SH-SY5Y (cell line): ENCODE data around the gene GDF15.

Source experiments
- GATA2 ChIP-seq: IDR thresholded peaks from 2 replicates; pipeline ENCODE4 v1.6.1; 2011; ENCODE audit warnings: mild to moderate bottlenecking, low read depth, low read length
- GATA3 ChIP-seq: IDR thresholded peaks from 2 replicates; pipeline ENCODE4 v1.6.1; 2011; ENCODE audit warnings: low read depth, mild to moderate bottlenecking, low read length, moderate library complexity

GDF15 gene

DNA sequence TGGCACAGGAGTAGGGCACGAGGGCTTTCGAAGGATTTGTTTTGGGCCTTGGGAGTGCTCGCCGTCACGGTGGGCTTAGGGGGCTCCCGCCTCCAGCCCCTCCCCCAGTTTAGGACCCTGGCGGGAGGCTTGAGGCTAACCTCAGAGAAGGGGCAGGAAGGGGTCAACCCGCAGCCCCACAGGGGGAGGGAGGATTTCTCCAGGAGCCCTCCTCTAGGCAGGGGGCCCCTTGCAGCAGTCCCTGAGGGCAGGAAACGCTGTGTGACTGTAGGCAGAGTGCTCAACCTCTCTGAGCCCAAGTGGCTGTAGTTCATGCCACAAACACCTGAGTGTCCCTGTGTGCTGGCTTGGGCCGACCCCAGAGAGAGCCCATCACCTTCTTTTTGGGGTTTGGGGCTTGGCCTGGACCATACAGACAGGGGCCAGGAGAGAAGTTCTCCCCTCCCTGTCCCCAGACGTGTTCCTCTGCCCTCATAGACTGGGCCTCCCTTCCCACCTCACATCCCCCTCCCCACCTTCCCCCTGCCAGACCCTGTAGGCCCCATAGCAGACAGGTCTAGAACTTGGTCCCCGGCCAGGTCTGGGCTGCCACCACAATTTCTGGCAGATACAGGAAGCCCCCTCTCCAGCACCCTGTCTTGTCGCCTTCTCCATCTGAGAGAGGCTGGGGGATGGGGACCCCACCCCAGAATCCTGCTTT lies 43.9 kb downstream of the GDF15 start:
- TF ChIP-seq GATA3 = no peak
- TF ChIP-seq GATA2 = no peak

GRCh38 chr19:18430417-18431144 lies 44.6 kb downstream of the GDF15 start:
- TF ChIP-seq GATA3 (no peak), GATA2 (no peak)

GRCh38 chr19:18431351-18432197 lies 45.6 kb downstream of the GDF15 start:
- no peak for TF ChIP-seq GATA3
- no peak for TF ChIP-seq GATA2

DNA sequence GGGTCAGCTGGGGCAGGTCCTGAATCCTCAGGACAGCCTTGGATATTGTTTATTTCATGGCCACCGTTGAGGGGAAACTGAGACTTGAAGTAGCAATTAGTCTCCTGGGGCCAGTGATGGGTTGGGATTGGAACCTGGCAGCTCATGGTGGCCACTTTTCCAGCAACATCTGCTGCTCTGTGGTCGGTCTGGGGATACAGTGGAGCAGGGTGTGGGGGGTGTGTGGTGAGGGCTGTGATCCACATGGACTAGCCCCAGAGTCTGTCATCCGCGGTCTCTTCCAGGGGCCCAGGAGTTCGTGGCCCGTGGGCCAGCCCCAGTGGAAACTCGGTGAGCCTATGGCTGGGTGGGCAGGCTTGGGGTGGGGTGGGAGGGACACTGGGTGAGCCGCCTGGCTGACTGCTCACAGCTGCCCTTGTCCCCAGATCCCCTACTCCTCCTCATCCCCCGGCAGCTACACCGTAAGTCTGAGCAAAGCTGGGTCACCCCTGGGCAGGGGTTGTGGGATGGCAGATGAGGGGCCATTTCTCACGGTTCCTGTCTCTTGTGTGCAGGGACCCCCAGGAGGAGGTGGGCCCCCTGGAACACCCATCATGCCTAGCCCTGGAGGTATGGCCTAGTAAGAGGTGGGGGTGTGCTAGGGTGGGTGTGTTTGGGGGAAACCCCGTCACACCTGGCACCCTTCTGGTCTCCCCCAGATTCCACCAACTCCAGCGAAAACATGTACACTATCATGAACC lies 46.5 kb downstream of the GDF15 start:
- TF ChIP-seq GATA3 (no peak), GATA2 (no peak)

- TF ChIP-seq GATA3 = no peak
- no peak for TF ChIP-seq GATA2
Observed at GRCh38 chr19:18433015-18433691, 47.2 kb downstream of the GDF15 start.

- TF ChIP-seq GATA2 (no peak), GATA3 (no peak)
Observed at GRCh38 chr19:18433735-18434398, 47.9 kb downstream of the GDF15 start.

DNA sequence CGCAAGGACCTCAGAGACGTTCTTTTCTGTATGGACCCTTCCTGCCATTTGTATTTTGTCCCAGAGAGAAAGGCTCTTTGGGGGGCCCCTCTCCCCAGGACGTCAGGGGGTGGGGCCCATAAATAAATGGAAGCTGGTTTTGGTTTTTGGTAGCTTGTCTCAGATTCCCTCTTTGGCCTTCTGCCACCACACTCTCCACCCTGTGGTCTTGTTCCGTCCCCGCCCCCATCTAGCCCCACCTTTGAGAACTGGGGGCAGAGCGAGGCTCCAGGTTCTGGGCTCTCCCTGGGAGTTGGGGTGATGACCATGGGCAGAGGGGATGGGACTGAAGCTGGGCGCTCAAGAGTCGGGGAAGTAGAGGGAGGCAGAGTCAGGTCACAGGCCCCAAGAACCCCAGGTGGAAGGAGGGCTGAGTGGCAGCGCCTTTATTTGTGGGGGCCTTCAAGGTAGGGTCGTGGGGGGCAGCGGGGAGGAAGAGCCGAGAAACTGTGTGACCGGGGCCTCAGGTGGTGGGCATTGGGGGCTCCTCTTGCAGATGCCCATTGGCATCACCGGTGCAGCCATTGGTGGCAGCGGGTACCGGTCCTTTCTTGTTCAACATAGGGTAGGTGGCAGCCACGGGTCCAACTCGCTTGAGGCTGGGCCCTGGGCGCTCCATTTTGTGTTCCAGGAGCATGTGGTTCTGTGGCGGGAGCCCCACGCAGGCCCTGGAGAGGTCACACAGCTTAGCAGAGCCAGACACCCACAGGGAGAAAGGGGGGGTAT lies 48.6 kb downstream of the GDF15 start:
- TF ChIP-seq GATA3 = no peak
- TF ChIP-seq GATA2 = no peak

DNA sequence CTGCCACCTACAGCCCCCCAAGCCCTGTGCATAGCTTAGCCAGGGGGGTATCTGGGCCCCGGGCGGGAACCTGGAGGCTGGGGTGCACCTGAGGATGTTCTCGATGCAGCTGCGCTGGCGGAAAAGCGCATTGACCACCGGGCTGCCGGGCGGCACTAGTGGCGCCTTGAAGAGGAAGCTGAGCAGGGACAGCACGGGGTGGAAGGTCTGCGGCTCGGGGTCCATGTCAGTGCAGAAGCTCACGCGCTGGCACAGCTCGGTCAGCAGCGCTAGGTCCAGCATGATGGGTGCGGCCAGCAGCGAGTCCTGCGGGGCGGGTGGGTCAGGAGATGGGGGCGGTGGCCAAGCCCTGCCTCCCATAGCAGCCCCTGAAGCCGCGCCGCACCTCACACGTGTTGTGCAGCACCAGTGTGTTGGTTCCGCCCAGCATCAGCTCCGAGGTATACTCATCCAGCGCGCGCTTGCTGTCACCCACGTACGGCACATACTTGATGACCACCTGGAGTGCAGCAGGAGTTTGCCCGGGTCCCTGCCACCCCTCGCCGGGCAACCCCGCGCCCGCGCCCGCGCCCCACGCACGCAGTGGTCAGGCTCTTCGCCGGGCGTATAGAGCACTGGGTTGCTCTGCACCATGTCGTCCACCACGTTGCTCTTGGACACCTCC lies 49.4 kb downstream of the GDF15 start:
- TF ChIP-seq GATA2 = no peak
- TF ChIP-seq GATA3 = no peak

GRCh38 chr19:18435842-18436670 lies 50.1 kb downstream of the GDF15 start:
- TF ChIP-seq GATA3 (no peak), GATA2 (no peak)

GRCh38 chr19:18436671-18437490 lies 50.9 kb downstream of the GDF15 start:
- no peak for TF ChIP-seq GATA3
